ENCODE measurements around the gene TLR5.
"Not testable (repeated sequence)": the region's sequence is repeated elsewhere in the genome, so short reads cannot be mapped to it uniquely, and the experiment has no call there.

TLR5 gene

GRCh38 chr1:223180731-223181321, 37.8 kb upstream of the TLR5 start:
- peak; percentile 14 for DNase-seq (ENCODE audit: low read depth)
- H3K4me3 ChIP-seq (ENCODE audit: low read depth, low read length) = no peak overlapping the region
- TF ChIP-seq, protein P1, sequence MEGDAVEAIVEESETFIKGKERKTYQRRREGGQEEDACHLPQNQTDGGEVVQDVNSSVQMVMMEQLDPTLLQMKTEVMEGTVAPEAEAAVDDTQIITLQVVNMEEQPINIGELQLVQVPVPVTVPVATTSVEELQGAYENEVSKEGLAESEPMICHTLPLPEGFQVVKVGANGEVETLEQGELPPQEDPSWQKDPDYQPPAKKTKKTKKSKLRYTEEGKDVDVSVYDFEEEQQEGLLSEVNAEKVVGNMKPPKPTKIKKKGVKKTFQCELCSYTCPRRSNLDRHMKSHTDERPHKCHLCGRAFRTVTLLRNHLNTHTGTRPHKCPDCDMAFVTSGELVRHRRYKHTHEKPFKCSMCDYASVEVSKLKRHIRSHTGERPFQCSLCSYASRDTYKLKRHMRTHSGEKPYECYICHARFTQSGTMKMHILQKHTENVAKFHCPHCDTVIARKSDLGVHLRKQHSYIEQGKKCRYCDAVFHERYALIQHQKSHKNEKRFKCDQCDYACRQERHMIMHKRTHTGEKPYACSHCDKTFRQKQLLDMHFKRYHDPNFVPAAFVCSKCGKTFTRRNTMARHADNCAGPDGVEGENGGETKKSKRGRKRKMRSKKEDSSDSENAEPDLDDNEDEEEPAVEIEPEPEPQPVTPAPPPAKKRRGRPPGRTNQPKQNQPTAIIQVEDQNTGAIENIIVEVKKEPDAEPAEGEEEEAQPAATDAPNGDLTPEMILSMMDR (IDR thresholded peaks at IDR 0.05; ENCODE audit: insufficient read depth, low read depth, low read length, missing control alignments) = no peak

DNA sequence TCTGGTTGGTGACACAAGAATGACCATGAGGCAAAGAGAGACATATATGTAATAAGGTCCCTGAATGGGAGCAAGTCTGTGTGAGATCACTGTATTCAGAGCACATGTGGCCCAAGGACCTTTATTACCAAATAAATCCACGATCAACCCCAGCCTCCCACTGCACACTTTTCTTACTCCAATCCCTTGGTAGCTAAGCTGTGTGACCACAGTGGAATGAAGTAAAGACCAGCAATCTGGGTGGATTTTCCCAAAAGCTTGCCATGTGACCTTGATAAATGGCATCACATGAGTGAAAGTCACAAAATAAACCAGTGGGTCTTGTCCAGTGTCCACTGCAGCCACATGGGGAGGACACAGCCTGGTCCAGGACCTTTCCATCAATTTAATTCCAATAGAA, 36.7 kb upstream of the TLR5 start:
- DNase-seq (ENCODE audit: low read depth) = no peak
- H3K4me3 ChIP-seq (ENCODE audit: low read depth, low read length) = no peak overlapping the region
- TF ChIP-seq, protein P1 (IDR thresholded peaks at IDR 0.05; ENCODE audit: insufficient read depth, low read depth, low read length, missing control alignments) = no peak

DNA sequence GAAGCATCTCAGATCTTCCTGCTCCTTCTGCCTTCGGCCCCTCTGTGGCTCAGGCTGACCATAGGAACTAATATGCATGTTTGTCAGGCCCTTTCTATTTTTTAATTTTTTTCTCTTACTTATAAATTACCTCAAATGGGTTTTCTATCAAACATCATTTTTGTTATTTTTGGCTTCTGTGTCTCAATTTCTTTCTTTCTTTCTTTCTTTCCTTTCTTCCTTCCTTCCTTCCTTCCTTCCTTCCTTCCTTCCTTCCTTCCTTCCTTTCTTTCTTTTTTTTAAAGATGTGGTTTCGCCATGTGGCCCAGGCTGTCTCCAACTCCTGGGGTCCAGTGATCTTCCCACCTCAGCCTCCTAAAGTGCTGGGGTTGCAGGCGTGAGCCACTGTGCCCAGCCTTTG, 36.2 kb upstream of the TLR5 start:
- TF ChIP-seq, protein P1 (IDR thresholded peaks at IDR 0.05; ENCODE audit: insufficient read depth, low read depth, low read length, missing control alignments) = no peak
- DNase-seq (ENCODE audit: low read depth) = no peak
- H3K4me3 ChIP-seq (ENCODE audit: low read depth, low read length) = no peak overlapping the region

DNA sequence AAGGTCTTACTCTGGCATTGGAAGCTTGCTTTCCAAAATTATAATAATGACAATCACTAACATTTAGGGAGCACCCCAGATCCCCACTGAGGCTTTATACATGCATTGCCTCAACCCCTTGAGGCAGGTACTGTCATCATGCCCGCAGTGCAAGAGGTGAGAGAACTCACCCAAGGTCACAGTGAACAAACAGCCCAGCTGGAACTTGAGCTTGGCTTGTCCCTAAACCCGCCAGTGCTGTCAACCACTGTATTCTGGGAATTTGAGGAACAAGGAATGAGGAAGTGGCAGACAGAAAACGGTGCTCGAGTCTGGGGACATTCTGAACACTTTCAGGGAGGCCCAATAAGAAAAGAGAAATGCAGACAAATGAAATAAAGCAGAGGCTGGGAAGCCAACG, 34.6 kb upstream of the TLR5 start:
- TF ChIP-seq, protein P1 (IDR thresholded peaks at IDR 0.05; ENCODE audit: insufficient read depth, low read depth, low read length, missing control alignments) = no peak
- H3K4me3 ChIP-seq (ENCODE audit: low read depth, low read length) = no peak overlapping the region
- DNase-seq (ENCODE audit: low read depth) = no peak

- no peak overlapping the region for H3K4me3 ChIP-seq (ENCODE audit: low read depth, low read length)
- TF ChIP-seq, protein P1 (IDR thresholded peaks at IDR 0.05; ENCODE audit: insufficient read depth, low read depth, low read length, missing control alignments) = no peak
Measured at GRCh38 chr1:223176437-223176836, 33.4 kb upstream of the TLR5 start.

GRCh38 chr1:223175633-223176032, 32.6 kb upstream of the TLR5 start:
- no peak overlapping the region for H3K4me3 ChIP-seq (ENCODE audit: low read depth, low read length)
- DNase-seq (ENCODE audit: low read depth) = no peak
- TF ChIP-seq, protein P1 (IDR thresholded peaks at IDR 0.05; ENCODE audit: insufficient read depth, low read depth, low read length, missing control alignments) = no peak

More at GRCh38 chr1:223176437-223176836, 33.4 kb upstream of the TLR5 start:
- no peak for DNase-seq (ENCODE audit: low read depth)

DNA sequence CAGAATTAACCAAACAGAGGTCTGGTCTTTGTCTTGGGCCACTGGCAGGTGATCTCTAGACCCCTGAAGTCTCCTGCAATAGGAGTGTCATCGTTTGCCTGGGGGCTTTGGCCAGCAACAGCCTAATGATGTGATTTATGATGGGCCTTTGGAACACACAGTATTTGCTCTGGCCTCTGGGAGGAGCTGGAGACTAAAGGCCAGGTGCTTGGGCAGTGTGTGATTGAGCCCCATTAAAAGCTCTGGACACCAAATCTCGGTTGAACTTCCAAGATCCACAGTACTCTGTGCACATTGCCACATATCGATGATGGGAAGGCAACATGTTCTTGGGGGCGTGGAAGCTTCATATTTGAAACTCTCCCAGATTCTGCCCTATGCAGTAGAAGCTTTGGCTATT, 32.0 kb upstream of the TLR5 start:
- TF ChIP-seq, protein P1 (IDR thresholded peaks at IDR 0.05; ENCODE audit: insufficient read depth, low read depth, low read length, missing control alignments) = no peak
- no peak for DNase-seq (ENCODE audit: low read depth)
- no peak overlapping the region for H3K4me3 ChIP-seq (ENCODE audit: low read depth, low read length)

DNA sequence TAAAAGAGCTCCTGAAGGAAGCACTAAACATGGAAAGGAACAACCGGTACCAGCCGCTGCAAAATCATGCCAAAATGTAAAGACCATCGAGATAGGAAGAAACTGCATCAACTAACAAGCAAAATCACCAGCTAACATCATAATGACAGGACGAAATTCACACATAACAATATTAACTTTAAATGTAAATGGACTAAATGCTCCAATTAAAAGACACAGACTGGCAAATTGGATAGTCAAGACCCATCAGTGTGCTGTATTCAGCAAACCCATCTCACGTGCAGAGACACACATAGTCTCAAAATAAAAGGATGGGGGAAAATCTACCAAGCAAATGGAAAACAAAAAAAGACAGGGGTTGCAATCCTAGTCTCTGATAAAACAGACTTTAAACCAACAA, 26.4 kb upstream of the TLR5 start:
- H3K4me3 ChIP-seq (ENCODE audit: low read depth, low read length); DNase-seq (ENCODE audit: low read depth): not testable (repeated sequence)
